PC-3 (cell line): ENCODE measurements around the gene MRPL49. TPM values are rescaled to one million over a fixed set of nuclear protein-coding genes. Genes with fewer than 3 reads are reported as not detected.
"Not testable (repeated sequence)": the region's sequence is repeated elsewhere in the genome, so short reads cannot be mapped to it uniquely, and the experiment has no call there.

Experiments
- ATAC-seq: fragments of 200-7000 bp; cut with Tn5 transposase; 2 replicates; pipeline ENCODE4 v1.9.1; 2020; ENCODE audit warnings: mild to moderate bottlenecking, moderate library complexity
- BruUV-seq: library from RNA; stranded (reverse); fragments of 400-500 nt; replicated peaks from 2 replicates; lab custom pipeline; 2021; lab: Mats Ljungman, UMichigan
- CTCF ChIA-PET: fragments of 300-600 bp; sonication (Branson Sonifier 250); formaldehyde crosslinking; loops from one replicate; lab custom pipeline; 2022; ENCODE audit warnings: antibody characterized with exemption; lab: Charles Lee
- POLR2A ChIA-PET: fragments of 300-600 bp; sonication (Branson Sonifier 250); formaldehyde crosslinking; loops from one replicate; lab custom pipeline; 2022; ENCODE audit warnings: antibody characterized with exemption; ENCODE audit not compliant: unreplicated experiment; lab: Charles Lee
- DNase-seq: peaks from one replicate; pipeline ENCODE4 v3.0.0-alpha.2; 2015
- H2AFZ ChIP-seq: fragments of 300-600 bp; sonication (generic); 2 replicates; pipeline ENCODE4 v1.6.0; 2016; ENCODE audit warnings: antibody characterized with exemption, low read length
- H3F3A ChIP-seq: fragments of 300-600 bp; sonication (generic); one replicate; pipeline ENCODE4 v1.6.0; 2017; ENCODE audit warnings: antibody characterized with exemption, low read length, control low read depth, mild to moderate bottlenecking; ENCODE audit not compliant: unreplicated experiment
- H3K27ac ChIP-seq: fragments of 300-600 bp; sonication (generic); 2 replicates; pipeline ENCODE4 v1.5.1; 2016; ENCODE audit warnings: mild to moderate bottlenecking, low read length
- H3K27me3 ChIP-seq: fragments of 300-600 bp; sonication (generic); 2 replicates; pipeline ENCODE4 v1.6.1; 2016; ENCODE audit warnings: low read length, mixed read lengths
- H3K36me3 ChIP-seq: fragments of 300-600 bp; sonication (generic); 2 replicates; pipeline ENCODE4 v1.6.1; 2016; ENCODE audit warnings: low read depth, mixed run types, low read length, mixed read lengths
- H3K4me1 ChIP-seq: fragments of 300-600 bp; sonication (generic); 2 replicates; pipeline ENCODE4 v1.5.1; 2016; ENCODE audit warnings: low read length; ENCODE audit not compliant: insufficient read depth
- H3K4me2 ChIP-seq: fragments of 300-600 bp; sonication (generic); 2 replicates; pipeline ENCODE4 v1.6.0; 2016; ENCODE audit warnings: low read length
- H3K4me3 ChIP-seq: fragments of 300-600 bp; sonication (generic); 2 replicates; pipeline ENCODE4 v1.5.1; 2016; ENCODE audit warnings: mild to moderate bottlenecking, low read length, mixed read lengths
- H3K79me2 ChIP-seq: fragments of 300-600 bp; sonication (generic); 2 replicates; pipeline ENCODE4 v1.6.1; 2017; ENCODE audit warnings: low read length, mixed read lengths
- H3K9ac ChIP-seq: fragments of 300-600 bp; sonication (generic); 2 replicates; pipeline ENCODE4 v1.6.0; 2016; ENCODE audit warnings: mild to moderate bottlenecking, low read length
- H3K9me2 ChIP-seq: fragments of 300-600 bp; sonication (generic); replicated peaks from 2 replicates; pipeline ENCODE4 v1.6.1; 2016; ENCODE audit warnings: mixed run types, low read length, mixed read lengths
- H3K9me3 ChIP-seq: fragments of 300-600 bp; sonication (generic); 2 replicates; pipeline ENCODE4 v1.6.1; 2016; ENCODE audit warnings: low read length, mixed read lengths
- H4K20me1 ChIP-seq: fragments of 300-600 bp; sonication (generic); 2 replicates; pipeline ENCODE4 v1.6.1; 2016; ENCODE audit warnings: low read length, mixed read lengths
- EZH2 ChIP-seq: fragments of 300-600 bp; sonication (generic); IDR thresholded peaks from one replicate; pipeline ENCODE4 v1.6.1; 2017; ENCODE audit warnings: antibody characterized with exemption, mild to moderate bottlenecking, low read length; ENCODE audit not compliant: unreplicated experiment
- EZH2phosphoT487 ChIP-seq: fragments of 300-600 bp; sonication (generic); IDR thresholded peaks from 2 replicates; pipeline ENCODE4 v1.6.1; 2018; ENCODE audit warnings: mild to moderate bottlenecking, antibody characterized with exemption, low read length, borderline replicate concordance
- intact Hi-C: fragments of 100-400 bp; cut with micrococcal nuclease; formaldehyde crosslinking; loops from 2 replicates; pipeline ENCODE4 v1.9.0; 2023
- total RNA-seq: library from RNA; depleted of rRNA; stranded (reverse); fragments of >200 nt; gene quantifications from 2 replicates; pipeline ENCODE4 v1.2.3, GENCODE V29; 2014
- TF ChIP-seq, protein P1 (sequence below): fragments of 300-600 bp; sonication (generic); conservative IDR thresholded peaks from 2 replicates; pipeline ENCODE4 v1.5.1; 2017; ENCODE audit warnings: antibody characterized with exemption, low read depth, mild to moderate bottlenecking, low read length

Gene MRPL49
- total RNA-seq, 1 experiment from 2014 or later: 163 TPM

DNA sequence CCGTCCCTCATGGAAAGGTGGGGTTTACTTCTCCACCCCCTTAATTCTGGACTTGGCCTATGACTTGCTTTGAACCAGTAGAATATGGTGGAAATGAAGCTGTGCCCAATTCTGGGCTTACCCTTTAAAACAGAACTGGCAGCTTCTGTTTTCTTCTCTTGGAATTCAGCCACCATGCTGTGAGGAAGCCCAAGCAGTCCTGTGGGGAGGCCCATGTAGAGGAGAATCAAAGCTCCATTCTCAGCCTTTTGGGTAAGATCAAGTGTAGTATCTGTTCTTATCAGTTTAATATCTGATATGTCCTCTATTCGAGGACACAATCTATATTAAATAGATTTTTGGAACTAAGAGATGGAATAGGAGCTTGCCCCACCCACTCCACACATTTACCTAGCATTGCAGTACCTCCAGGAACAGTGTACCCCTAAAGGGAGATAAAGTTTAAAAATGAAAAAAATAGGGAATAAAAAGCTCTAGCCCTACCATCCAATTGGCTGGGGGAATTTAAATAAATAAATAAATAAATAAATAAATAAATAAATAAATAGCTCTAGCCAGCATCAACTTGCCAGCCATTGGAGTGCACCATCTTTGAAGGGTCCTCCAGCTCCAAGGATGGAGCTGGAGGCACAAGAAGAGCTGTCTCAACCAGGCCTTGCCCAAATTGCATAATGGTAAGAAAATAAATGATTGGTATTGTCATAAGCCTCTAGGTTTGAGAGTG is 25.4 kb downstream of the MRPL49 start:
- intact Hi-C loops: no loop called here

DNA sequence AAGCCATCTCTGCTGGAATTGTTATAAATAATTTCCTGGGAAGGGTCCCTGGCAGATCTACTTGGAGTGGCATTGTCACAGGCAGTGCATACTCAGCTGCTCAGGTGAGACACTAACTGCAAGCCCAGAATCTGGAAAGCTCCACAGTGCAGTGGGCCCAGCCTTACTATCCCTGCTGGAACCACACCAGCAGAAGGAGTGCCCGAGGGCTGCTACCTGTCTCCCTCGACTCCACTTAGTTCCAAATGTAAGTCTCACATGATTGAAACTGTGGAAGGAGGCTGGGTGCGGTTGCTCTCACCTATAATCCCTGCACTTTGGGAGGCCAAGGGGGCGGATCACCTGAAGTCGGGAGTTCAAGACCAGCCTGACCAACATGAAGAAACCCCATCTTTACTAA is 26.5 kb downstream of the MRPL49 start:
- ChIA-PET POLR2A (no interaction called here), CTCF (no interaction called here)
- H3K36me3 ChIP-seq: no peaks in the 10 kb centered on the region
- H3K27ac ChIP-seq: no peak overlapping the region
- H3F3A ChIP-seq: no peaks in the 10 kb centered on the region
- no peak overlapping the region for H3K9ac ChIP-seq
- no peak for TF ChIP-seq EZH2phosphoT487
- TF ChIP-seq, protein P1, sequence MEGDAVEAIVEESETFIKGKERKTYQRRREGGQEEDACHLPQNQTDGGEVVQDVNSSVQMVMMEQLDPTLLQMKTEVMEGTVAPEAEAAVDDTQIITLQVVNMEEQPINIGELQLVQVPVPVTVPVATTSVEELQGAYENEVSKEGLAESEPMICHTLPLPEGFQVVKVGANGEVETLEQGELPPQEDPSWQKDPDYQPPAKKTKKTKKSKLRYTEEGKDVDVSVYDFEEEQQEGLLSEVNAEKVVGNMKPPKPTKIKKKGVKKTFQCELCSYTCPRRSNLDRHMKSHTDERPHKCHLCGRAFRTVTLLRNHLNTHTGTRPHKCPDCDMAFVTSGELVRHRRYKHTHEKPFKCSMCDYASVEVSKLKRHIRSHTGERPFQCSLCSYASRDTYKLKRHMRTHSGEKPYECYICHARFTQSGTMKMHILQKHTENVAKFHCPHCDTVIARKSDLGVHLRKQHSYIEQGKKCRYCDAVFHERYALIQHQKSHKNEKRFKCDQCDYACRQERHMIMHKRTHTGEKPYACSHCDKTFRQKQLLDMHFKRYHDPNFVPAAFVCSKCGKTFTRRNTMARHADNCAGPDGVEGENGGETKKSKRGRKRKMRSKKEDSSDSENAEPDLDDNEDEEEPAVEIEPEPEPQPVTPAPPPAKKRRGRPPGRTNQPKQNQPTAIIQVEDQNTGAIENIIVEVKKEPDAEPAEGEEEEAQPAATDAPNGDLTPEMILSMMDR: no peak
- TF ChIP-seq EZH2: no peak
- H3K4me2 ChIP-seq: no peak overlapping the region
- intact Hi-C loops: no loop called here
- no peaks in the 10 kb centered on the region for H3K79me2 ChIP-seq
- no peak for ATAC-seq
- no peaks in the 10 kb centered on the region for H3K9me3 ChIP-seq
- H4K20me1 ChIP-seq: no peaks in the 10 kb centered on the region
- BruUV-seq: no TSS peak
- no peak overlapping the region for H2AFZ ChIP-seq
- no peak overlapping the region for H3K4me3 ChIP-seq
- H3K9me2 ChIP-seq: no peaks in the 10 kb centered on the region
- DNase-seq: no peak
- H3K4me1 ChIP-seq: peaks cover 18% of the 10 kb centered on the region
- no peaks in the 10 kb centered on the region for H3K27me3 ChIP-seq

More for the DNA sequence above, 25.4 kb downstream of the MRPL49 start:
- Histone ChIP-seq H3K9me3 (no peaks in the 10 kb centered on the region), H2AFZ (no peak overlapping the region), H3K27me3 (no peaks in the 10 kb centered on the region), H3K9me2 (no peaks in the 10 kb centered on the region), H3K4me1 (peaks cover 18% of the 10 kb centered on the region), H3K9ac (no peak overlapping the region), H4K20me1 (no peaks in the 10 kb centered on the region), H3K4me3 (no peak overlapping the region), H3F3A (no peaks in the 10 kb centered on the region), H3K79me2 (no peaks in the 10 kb centered on the region), H3K27ac (no peak overlapping the region), H3K4me2 (no peak overlapping the region), H3K36me3 (no peaks in the 10 kb centered on the region)
- no TSS peak for BruUV-seq
- DNase-seq: no peak
- ChIA-PET POLR2A (interaction anchor here (0.5 to 0.7 kb wide), 2 partner anchors 49 to 317 kb away, joined by 3 to 4 read pairs; no protein-coding TSS in a partner anchor), CTCF (no interaction called here)
- no peak for TF ChIP-seq EZH2
- TF ChIP-seq EZH2phosphoT487: no peak
- TF ChIP-seq, protein P1: no peak
- ATAC-seq: no peak

DNA sequence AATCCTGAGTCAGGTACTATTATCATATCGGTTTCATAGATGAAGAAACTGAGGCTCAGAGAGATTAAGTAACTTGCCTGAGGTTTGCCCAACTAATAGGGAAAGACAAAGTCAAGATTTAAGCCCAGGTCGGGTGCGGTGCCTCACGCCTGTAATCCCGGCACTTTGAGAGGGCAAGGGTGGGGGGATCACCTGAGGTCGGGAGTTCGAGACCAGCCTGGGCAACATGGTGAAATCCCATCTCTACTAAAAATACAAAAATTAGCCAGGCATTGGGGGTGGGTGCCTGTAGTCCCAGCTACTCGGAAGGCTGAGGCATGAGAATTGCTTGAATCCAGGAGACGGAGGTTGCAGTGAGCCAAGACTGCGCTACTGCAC is 28.0 kb downstream of the MRPL49 start:
- DNase-seq, BruUV-seq, H3K9me3 ChIP-seq, H3K4me3 ChIP-seq, H4K20me1 ChIP-seq, H3K27me3 ChIP-seq, POLR2A ChIA-PET, H3K9ac ChIP-seq, ATAC-seq, H3F3A ChIP-seq, H3K36me3 ChIP-seq, H3K9me2 ChIP-seq, H3K79me2 ChIP-seq, intact Hi-C loops, CTCF ChIA-PET: not testable (repeated sequence)
- Histone ChIP-seq H2AFZ (0 out of 2 replicates have a peak overlapping the region, but pooled peaks have one; percentile 63), H3K4me2 (peak overlapping the region; percentile 74), H3K27ac (peak overlapping the region; percentile 29), H3K4me1 (peaks cover 18% of the 10 kb centered on the region)
